C4-2B (cell line): ENCODE data around the gene TRIM32.

Experiments used
- ZFX ChIP-seq: fragments of 450-650 bp; IDR thresholded peaks from 2 replicates; pipeline ENCODE4 v1.6.1; 2017
- TF ChIP-seq, protein P1 (sequence below): fragments of 450-650 bp; conservative IDR thresholded peaks from 2 replicates; pipeline ENCODE4 v1.5.1; 2017; ENCODE audit warnings: mild to moderate bottlenecking

- TF ChIP-seq, protein P1, sequence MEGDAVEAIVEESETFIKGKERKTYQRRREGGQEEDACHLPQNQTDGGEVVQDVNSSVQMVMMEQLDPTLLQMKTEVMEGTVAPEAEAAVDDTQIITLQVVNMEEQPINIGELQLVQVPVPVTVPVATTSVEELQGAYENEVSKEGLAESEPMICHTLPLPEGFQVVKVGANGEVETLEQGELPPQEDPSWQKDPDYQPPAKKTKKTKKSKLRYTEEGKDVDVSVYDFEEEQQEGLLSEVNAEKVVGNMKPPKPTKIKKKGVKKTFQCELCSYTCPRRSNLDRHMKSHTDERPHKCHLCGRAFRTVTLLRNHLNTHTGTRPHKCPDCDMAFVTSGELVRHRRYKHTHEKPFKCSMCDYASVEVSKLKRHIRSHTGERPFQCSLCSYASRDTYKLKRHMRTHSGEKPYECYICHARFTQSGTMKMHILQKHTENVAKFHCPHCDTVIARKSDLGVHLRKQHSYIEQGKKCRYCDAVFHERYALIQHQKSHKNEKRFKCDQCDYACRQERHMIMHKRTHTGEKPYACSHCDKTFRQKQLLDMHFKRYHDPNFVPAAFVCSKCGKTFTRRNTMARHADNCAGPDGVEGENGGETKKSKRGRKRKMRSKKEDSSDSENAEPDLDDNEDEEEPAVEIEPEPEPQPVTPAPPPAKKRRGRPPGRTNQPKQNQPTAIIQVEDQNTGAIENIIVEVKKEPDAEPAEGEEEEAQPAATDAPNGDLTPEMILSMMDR = no peak
- TF ChIP-seq ZFX = no peak
These were observed 30.6 kb upstream of the TRIM32 start for GRCh38 chr9:116656501-116656971.
